HG03378 (cell line): ENCODE measurements around the gene MYO1D.
"Not testable (repeated sequence)": the region's sequence is repeated elsewhere in the genome, so short reads cannot be mapped to it uniquely, and the experiment has no call there.

Experiments
- ATAC-seq: cut with Tn5 transposase; IDR thresholded peaks from one replicate; pipeline ENCODE4 v1.9.1; 2021; ENCODE audit warnings: mild to moderate bottlenecking, moderate library complexity; ENCODE audit not compliant: unreplicated experiment

The MYO1D gene

DNA sequence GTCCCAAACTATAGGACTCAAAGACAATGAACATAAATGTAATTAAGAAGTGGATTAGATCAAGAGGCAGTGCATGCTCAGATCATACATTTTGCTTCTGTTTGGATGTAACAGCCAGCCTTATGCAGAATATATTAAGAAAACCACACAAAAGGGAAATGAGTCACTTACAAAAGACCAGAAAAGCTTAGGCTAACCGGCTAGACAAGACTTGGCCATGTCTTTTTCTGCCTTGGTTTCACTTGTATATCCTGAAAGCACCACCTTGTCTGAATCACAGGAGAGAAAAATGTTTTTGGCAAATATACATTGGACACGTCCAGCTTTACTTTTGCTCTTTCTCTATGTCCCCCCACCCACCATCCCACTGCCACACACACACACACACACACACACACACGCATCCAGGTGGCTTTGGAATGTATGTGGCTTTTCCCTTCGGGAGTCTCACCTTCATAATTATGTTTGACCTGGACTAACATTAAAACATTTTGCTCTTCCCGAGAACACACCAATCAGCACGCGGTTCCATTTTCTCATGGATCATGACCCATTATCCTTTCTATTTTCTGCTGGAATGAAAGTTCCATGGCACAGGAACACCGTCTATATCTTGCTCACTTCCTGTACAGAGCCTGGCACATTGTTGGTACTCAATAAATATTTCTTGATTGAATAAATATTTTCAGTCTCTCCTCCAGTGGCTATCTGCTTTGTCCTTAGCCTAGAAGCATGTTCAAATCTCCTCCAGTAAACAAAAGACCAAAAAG, 325.6 kb downstream of the MYO1D start:
- ATAC-seq = peak; percentile 62

DNA sequence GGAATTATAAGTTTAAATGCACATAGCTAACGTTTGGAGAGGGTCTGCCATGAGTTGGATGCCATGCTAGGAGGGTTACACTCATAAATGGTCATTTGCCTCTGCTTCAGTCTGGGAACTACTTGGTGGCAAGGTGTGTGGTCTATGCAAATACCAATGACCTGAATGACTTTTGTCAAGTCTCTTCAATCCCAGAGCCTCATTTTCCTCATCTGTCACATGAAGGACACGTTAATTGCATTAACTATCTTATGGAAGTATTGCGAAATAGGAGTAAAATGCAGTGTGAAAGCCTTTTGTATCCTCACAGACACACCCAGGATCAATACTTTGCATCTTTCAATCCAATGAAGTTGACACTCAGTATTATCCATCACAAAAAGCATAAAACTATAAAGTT, 327.4 kb downstream of the MYO1D start:
- no peak for ATAC-seq

GRCh38 chr17:32546031-32546444, 330.9 kb downstream of the MYO1D start:
- no peak for ATAC-seq

- ATAC-seq = no peak
These were observed 334.7 kb downstream of the MYO1D start for GRCh38 chr17:32542186-32542585.

- no peak for ATAC-seq
These were observed 335.3 kb downstream of the MYO1D start for GRCh38 chr17:32541640-32542039.

DNA sequence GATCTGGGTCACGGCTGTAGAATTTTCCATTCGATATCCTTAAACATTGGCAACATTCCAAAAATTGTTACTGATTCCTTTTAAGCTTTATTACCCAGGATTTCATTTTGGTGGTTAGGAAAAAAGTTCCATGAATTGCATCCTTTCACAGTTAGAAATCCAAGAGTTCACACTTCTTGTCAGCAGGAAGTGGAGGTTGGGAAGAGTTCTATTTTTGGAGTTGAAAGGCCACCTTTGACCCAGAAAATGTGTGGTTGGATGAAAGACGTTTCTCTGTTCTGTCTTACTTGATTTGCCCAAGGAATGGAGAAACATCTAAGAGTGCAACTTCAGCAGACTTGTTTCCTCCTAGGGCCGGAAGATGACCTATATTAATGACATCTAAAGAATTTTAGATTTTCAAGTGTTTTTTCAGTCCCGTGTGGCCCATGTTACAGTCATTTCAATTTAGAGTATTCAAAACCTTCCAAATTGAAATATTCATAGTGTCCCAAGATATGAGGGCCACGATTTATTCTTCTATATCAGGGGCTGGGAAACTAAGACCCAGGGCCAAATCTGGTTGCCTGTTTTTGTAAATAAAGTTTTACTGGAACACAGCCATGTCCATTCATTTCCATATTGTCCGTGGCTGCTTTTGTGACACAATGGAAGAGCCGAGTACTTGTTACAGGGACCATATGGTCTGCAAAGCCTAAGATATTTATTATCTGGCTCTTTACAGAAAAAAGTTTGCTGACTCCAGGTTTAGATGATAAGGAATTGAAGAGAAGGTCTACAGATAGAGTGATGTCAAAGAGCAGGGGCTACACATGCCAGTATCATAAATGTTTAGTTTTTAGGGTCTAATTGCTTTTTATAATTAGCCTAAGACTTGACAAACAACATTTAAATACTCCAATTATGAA, 339.9 kb downstream of the MYO1D start:
- no peak for ATAC-seq

DNA sequence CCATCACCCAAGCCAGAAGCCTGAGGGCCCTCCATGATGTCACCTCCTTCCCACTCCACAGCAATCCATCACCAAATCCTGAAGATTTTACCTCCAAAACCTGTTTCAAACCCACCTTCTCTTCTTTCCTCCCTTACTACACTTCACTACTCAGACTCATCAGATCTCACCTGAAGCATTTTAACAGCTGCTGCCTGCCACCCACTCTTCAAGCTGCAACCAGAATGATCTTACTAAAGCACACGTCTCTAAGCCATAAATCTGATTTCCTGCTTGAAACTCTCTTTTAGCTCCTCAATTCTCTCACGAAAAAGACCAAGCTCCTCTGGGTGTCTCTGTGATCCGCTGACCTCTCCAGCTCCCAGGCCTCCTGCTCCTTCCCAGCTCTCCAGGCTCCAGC, 343.6 kb downstream of the MYO1D start:
- ATAC-seq = no peak

DNA sequence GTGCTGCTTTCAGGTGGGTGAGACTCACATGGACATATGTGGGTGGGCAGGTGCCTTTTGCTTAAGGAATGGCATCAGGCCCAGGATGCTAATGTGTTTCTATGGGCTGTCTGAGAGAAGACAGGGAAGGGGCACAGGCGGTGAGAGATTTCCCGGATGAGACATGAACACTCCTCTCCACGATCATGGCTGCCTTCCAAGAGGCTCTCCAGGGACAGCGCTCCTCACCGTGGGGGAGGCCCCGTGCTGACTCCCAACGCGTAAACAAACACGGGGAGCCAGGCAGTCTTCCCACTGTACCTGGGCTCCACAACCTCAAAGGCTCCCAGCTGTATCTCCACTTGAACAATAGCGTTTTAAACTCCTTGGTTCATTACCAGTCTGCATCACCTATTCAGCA, 347.3 kb downstream of the MYO1D start:
- ATAC-seq = no peak

GRCh38 chr17:32528825-32529224, 348.1 kb downstream of the MYO1D start:
- no peak for ATAC-seq

DNA sequence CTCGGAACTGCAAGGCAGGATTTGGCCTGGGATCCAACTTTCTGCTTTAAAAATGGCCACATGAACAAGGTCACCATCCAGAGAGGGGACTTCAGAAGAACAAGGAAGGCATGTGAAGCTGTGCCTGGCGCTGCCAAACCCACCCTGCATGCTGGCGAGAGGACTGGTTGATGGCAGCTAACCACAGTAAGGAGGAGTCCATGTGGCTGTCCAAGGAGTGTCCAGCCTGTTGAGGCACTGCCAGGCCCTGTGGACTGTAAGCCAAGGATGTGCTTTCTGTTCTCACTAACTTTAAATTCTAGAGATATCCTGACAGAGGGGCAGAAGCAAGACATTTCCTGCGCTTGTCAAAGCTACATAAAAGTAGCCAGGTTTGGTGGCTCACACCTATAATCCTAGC, 349.8 kb downstream of the MYO1D start:
- no peak for ATAC-seq

- no peak for ATAC-seq
These were observed 351.8 kb downstream of the MYO1D start for GRCh38 chr17:32525122-32525521.

DNA sequence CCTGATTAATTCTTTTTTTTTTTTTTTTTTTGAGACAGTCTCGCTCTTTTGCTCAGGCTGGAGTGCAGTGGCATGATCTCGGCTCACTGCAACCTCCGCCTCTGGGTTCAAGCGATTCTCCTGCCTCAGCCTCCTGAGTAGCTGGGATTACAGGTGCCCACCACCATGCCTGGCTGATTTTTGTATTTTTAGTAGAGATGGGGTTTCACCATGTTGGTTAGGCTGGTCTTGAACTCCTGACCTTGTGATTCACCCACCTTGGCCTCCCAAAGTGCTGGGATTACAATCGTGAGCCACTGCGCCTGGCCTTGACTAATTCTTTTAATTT, 352.4 kb downstream of the MYO1D start:
- ATAC-seq = not testable (repeated sequence)

DNA sequence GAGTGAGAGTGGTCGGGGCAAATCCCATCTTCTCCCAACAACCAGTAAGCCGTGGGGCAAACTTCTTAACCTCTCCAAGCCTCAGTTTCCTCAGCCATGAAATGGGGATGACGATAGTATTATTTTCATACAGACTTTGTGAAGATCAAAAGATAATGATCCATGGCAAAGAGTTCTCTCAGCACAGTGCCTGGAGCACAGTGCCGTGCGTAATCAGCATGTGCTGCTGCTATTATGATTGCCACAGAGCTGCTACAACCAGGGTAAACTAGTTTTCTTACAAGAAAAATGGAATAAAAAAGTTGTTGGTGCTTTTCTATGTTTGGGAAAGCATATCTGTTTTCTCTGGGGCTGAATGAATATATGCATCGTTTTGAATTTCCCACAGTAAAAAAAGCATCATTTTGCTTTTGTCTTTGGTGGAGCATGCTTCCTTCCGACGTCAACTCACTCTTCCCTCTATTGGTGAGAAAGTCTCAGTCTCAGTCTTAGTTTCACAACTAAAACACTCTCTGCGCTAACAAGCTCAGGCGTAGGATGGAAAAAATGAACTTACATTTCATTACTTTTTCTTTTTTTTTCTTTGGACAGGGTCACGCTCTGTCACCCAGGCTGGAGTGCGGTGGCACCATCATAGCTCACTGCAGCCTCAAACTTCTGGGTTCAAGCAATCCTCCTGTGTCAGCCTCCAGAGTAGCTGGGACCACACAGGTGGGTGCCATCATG, 352.9 kb downstream of the MYO1D start:
- ATAC-seq = peak; percentile 61

DNA sequence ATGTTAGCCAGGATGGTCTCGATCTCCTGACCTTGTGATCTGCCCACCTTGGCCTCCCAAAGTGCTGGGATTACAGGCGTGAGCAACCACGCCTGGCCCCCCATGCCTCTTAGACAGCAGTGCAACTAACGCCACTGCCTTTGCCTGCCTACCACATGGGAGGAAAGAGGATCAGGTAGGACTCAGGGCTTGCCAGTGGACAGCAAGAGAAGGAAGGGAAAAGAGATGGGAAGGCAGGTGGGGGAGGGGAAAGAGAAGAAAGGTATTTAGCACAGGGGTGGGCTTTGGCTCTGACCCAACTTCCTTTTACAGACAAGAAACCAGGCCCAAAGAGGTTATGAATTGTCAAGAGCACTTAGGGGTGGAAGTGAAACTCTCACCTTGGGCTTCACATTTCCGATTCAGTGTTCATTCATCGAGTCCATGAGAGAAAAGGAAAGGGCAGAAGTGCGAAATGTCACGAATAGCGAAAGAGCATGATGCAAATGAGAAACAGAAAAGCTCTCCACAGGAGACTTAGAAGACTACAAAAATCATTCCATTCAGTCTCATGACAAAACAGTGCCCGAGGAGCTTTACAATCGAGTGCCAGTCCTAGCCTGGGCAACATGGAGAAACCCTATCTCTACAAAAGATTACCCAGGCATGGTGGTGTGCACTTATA, 353.8 kb downstream of the MYO1D start:
- peak; percentile 60 for ATAC-seq

DNA sequence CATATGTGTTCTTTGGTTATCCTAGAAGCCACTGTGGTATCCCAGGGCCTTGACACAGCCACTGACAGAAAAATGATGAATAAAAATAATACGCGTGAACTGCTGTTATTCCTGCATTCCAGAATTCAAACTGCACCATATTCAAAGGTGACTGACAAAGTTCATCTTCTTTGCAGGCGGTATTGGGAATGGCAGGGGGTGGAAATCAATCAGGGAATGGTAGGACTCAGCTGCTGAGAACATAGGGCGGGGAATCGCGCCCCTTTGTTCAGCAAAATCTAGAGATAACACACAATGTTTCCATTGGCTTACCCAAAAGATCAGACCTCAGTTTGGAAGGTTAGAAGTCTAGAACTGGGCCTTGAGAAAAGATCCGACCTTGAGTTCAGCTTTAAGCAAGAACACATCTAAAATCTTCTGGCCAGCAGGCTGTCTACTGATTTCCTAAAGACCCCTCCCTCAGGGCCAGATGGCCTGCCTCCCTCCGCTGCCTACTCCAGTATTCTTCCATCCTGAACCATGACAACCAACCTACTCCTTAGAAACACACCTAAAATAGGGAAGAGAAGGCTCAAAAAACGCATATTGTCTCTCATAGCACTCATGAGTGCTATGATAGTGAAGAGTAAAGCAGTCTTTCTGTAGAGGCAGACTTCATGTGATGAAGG, 356.1 kb downstream of the MYO1D start:
- ATAC-seq = no peak

DNA sequence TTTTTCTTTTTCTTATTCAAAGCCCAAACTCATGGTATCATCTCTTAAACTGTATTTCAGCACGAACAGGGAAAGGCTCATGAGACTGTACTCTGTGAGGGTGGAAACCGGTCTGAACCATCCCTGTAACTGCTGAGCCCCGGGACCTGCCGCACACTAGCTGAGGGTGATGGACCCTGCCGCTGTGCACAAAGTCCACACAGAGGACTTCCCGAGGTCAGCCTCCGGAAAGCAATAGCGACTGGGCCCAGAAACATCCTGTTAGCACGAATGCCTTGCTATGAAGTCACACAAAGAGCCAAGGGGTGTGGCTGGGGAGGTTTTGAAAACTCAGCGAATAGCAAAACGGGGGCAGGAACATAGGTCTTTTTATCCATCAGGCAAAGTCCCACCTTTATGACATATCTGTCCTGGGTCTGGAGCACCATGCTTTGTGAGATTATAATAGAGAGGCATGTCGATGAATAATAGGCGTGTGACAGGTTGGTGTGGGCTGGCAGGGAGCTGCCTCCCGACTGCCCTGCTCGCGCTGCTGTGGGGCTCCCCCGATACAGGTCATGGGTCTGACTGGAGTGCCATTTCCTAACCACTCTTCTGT, 356.7 kb downstream of the MYO1D start:
- no peak for ATAC-seq

- ATAC-seq = no peak
These were observed 357.5 kb downstream of the MYO1D start for GRCh38 chr17:32519228-32520103.

DNA sequence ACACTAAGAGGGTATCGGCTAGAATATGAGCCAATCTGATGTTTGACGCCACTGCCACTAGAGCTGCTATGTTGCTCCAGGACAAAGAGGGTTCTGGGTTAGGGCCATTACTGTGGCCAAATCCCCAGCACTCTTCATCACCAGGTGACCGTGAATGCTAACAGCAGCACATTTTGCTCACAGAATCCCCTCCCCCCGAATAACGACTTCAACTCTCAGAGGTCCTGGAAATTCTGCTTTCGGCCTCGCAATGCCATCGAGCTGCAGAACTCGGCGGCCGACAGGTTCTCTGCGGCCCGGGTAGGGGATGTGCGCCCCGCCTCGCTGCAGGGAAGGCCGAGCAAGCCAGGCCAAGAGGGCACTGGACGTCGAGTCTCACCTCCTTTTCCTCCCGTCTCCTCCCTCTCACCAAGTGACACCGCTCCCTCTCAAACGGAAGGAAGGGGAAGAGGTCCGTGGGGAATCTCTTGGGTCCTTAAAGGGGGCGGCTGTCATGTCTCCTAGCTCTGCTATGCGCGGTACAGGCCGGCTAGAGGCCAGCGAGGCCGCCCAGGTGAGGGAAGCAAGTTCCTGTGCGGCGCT, 358.2 kb downstream of the MYO1D start:
- ATAC-seq = no peak

DNA sequence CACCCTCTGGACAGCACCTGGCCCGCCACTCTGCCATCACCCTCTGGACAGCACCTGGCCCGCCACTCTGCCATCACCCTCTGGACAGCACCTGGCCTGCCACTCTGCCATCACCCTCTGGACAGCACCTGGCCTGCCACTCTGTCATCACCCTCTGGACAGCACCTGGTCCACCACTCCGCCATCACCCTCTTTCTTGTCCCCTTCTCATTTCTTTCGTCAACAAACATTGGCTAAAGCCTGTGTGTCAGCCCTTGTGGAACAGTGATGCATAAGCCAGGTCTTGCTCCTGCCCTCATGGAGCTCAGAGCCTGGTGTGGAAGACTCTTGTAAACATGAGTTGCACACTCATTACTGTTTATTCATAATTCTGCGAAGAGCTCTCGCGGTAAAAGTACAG, 358.9 kb downstream of the MYO1D start:
- no peak for ATAC-seq
